Measurements from ENCODE around the gene SLC39A7.

Gene SLC39A7

DNA sequence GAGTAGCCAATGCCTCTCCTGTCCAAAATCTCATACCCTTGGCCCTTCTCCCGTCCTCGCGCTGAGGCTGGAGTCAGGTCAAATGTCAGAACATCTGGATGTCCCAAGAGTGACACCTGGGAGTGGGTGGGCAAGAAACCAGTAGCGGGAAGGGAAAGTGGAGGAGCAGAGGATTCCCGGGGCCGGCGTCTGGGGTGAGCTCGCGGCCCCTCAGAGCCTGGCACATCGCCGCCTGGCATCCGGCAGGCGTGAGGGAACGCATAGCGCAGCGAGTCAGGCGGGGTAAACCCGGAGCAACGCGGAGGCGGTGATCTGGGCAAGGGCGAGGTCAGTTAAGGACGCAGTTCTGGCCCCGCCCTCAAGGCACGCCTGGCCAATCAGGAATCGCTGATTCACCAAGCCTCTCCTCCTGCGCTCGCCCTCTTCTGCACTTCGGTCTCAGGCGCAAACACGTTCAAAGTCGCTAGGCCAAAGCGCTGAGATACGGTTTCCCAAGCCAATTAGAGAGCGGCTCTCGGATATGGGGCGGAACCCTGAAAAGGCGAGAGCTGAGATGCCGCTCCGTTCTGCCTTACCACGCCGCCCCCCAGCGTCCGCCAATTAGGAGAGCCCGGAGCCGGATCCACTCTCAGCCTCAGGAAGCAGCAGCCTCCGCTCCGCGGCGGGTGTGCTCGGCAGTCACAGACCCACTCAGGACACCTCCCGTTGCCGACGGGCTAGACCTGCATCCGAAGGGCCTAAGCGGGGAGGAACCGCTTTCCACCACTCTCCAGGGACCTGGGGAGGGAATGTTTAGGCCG, 48.5 kb downstream of the SLC39A7 start:
- peaks cover 0 to 4% of the 10 kb centered on the region in 2 donors for H3K36me3 ChIP-seq (ENCODE audit: control insufficient read depth in 2 of 2, insufficient read depth in 2 of 2, low read length in 2 of 2)
- H3K4me1 ChIP-seq (ENCODE audit: control insufficient read depth, insufficient read depth, low read length) = peaks cover 26% of the 10 kb centered on the region
- H3K27me3 ChIP-seq (ENCODE audit: control insufficient read depth in 1 of 2, insufficient read depth in 2 of 2, low read length in 2 of 2) = no peaks in the 10 kb centered on the region
- no peaks in the 10 kb centered on the region for H3K9me3 ChIP-seq (ENCODE audit: control insufficient read depth in 2 of 2, low read length in 2 of 2)
- peak overlapping the region; percentile 99 for H3K9ac ChIP-seq (ENCODE audit: low read length in 2 of 2)
- peak overlapping the region; percentile 89 to 92 for H3K4me3 ChIP-seq (ENCODE audit: low read length in 2 of 2)
- H3K27ac ChIP-seq (ENCODE audit: low read length) = peak overlapping the region; percentile 99

DNA sequence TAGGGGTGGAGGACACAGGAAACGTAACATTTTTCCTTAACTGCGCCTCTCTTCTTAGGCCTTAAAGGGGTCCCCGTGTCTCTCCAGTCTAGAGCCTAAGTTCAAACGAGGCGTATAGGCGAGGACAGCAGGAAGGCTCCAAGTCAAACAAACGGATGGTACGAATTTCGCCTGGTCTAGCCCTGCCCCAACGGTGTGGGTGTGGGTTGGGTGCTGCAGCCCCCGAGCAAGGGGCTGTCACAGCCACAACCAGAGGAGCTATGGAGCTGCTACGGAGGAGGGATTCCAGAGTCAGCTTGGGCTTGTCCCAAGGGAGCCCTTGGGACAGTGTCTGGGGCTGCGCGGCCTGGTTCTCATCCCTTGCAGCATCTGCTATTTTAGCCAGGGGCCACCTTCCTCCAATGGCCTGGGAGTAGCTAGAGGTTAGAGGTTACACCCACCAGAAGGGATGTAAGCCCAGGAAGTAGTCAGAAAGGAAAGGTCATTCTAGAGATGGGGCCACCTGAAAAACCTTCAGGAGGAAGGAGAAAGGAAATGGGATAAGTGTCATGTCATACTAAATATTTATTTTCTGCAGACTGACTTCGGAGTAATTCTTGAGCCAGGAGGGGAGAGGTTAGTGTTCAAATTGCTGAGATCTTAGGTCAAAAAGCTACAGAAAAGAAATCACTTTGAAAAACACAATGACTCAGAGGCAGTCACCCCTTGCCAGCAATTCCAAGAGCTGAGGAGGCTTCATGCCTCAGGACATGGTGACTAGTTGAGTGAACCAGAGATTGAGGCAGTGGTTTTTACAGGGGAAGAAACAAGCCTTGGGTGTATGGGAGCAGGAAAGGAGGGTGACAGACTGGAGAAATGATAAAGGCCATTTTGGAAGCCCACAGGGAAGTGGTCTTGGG, 49.3 kb downstream of the SLC39A7 start:
- Histone ChIP-seq H3K27me3 (ENCODE audit: control insufficient read depth in 1 of 2, insufficient read depth in 2 of 2, low read length in 2 of 2) (no peaks in the 10 kb centered on the region), H3K27ac (ENCODE audit: low read length) (peak overlapping the region; percentile 99), H3K9ac (ENCODE audit: low read length in 2 of 2) (peak overlapping the region; percentile 99), H3K9me3 (ENCODE audit: control insufficient read depth in 2 of 2, low read length in 2 of 2) (no peaks in the 10 kb centered on the region), H3K4me3 (ENCODE audit: low read length in 2 of 2) (peak overlapping the region; percentile 89 to 92), H3K36me3 (ENCODE audit: control insufficient read depth in 2 of 2, insufficient read depth in 2 of 2, low read length in 2 of 2) (peaks cover 0 to 6% of the 10 kb centered on the region in 2 donors), H3K4me1 (ENCODE audit: control insufficient read depth, insufficient read depth, low read length) (peaks cover 26% of the 10 kb centered on the region)

DNA sequence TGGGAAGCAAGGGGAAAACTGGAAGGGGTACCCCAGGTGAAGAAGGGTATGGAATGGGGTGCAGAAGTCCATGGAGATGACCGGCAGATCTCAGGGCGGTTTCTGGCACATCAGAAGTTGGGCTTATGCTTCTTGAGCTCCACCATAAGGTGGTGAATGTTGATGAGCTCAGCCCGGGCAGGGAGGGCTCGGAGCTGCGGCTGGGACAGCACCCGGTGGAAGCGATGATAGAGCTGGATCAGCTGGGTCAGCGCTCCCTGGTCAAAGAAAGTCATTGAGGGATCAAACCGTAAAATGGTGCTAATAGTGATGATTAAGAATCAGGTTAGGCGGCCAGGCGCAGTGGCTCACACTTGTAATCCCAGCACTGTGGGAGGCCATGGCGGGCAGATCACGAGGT, 50.1 kb downstream of the SLC39A7 start:
- no peak overlapping the region for H3K9ac ChIP-seq (ENCODE audit: low read length in 2 of 2)
- H3K4me3 ChIP-seq (ENCODE audit: low read length in 2 of 2) = no peak overlapping the region
- H3K27me3 ChIP-seq (ENCODE audit: control insufficient read depth in 1 of 2, insufficient read depth in 2 of 2, low read length in 2 of 2) = no peaks in the 10 kb centered on the region
- no peaks in the 10 kb centered on the region for H3K9me3 ChIP-seq (ENCODE audit: control insufficient read depth in 2 of 2, low read length in 2 of 2)
- H3K36me3 ChIP-seq (ENCODE audit: control insufficient read depth in 2 of 2, insufficient read depth in 2 of 2, low read length in 2 of 2) = peaks cover 0 to 6% of the 10 kb centered on the region in 2 donors
- no peak overlapping the region for H3K27ac ChIP-seq (ENCODE audit: low read length)
- H3K4me1 ChIP-seq (ENCODE audit: control insufficient read depth, insufficient read depth, low read length) = peaks cover 26% of the 10 kb centered on the region

DNA sequence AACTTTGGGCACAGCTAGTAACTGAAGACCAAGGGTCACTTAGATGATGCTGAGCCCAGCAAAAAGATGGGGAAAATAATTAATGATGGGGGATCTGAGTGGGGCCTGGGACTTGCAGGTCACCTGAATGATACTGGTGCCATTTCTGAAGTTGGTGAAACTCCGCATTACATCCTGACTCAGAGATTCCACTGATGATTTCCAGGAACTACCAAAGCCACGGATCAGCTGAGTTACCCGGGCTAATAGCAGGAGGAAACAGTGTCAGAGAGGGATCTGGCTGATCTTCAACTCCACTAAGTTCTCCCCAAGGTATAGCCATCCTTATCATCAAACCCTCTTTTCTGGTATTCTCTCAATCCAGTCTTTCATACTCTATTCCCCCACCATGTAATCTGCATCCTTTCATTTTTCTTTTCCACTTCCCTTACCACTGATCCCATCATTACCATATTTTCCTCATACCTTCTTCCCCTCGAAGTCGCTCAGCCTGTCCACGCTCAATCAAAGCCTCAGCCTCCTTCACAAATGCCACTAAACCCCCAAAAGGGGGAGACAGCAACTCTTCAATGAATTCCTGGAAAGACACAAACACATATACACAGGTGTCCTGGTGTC, 50.8 kb downstream of the SLC39A7 start:
- Histone ChIP-seq H3K4me1 (ENCODE audit: control insufficient read depth, insufficient read depth, low read length) (peaks cover 26% of the 10 kb centered on the region), H3K27ac (ENCODE audit: low read length) (no peak overlapping the region), H3K36me3 (ENCODE audit: control insufficient read depth in 2 of 2, insufficient read depth in 2 of 2, low read length in 2 of 2) (peaks cover 0 to 6% of the 10 kb centered on the region in 2 donors), H3K9ac (ENCODE audit: low read length in 2 of 2) (no peak overlapping the region), H3K9me3 (ENCODE audit: control insufficient read depth in 2 of 2, low read length in 2 of 2) (no peaks in the 10 kb centered on the region), H3K27me3 (ENCODE audit: control insufficient read depth in 1 of 2, insufficient read depth in 2 of 2, low read length in 2 of 2) (no peaks in the 10 kb centered on the region), H3K4me3 (ENCODE audit: low read length in 2 of 2) (no peak overlapping the region)

DNA sequence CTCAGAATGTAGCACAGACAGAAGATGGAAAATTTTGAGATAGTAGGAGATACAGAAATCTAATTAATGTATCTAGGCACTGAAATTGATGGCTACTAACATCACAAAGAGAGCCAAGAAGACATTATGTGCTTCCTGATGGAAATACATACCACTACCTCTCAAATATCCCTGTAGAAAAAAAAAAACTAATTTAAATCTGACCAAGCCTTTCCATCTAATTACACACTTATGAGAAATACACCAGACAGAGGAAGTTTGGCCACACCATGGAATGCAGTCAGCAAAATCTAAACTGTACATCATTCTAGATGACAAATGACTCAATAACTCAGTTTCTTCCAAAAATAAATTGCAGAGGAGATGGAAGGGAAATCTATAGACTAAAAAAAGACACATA, 52.1 kb downstream of the SLC39A7 start:
- H3K9ac ChIP-seq (ENCODE audit: low read length in 2 of 2) = no peak overlapping the region
- H3K9me3 ChIP-seq (ENCODE audit: control insufficient read depth in 2 of 2, low read length in 2 of 2) = no peaks in the 10 kb centered on the region
- no peaks in the 10 kb centered on the region for H3K27me3 ChIP-seq (ENCODE audit: control insufficient read depth in 1 of 2, insufficient read depth in 2 of 2, low read length in 2 of 2)
- peaks cover 0 to 6% of the 10 kb centered on the region in 2 donors for H3K36me3 ChIP-seq (ENCODE audit: control insufficient read depth in 2 of 2, insufficient read depth in 2 of 2, low read length in 2 of 2)
- H3K4me1 ChIP-seq (ENCODE audit: control insufficient read depth, insufficient read depth, low read length) = peaks cover 26% of the 10 kb centered on the region
- H3K4me3 ChIP-seq (ENCODE audit: low read length in 2 of 2) = no peak overlapping the region
- H3K27ac ChIP-seq (ENCODE audit: low read length) = no peak overlapping the region

Data from stomach smooth muscle (tissue), 2 donors.